ENCODE measurements around the gene ANKRD13D.

DNA sequence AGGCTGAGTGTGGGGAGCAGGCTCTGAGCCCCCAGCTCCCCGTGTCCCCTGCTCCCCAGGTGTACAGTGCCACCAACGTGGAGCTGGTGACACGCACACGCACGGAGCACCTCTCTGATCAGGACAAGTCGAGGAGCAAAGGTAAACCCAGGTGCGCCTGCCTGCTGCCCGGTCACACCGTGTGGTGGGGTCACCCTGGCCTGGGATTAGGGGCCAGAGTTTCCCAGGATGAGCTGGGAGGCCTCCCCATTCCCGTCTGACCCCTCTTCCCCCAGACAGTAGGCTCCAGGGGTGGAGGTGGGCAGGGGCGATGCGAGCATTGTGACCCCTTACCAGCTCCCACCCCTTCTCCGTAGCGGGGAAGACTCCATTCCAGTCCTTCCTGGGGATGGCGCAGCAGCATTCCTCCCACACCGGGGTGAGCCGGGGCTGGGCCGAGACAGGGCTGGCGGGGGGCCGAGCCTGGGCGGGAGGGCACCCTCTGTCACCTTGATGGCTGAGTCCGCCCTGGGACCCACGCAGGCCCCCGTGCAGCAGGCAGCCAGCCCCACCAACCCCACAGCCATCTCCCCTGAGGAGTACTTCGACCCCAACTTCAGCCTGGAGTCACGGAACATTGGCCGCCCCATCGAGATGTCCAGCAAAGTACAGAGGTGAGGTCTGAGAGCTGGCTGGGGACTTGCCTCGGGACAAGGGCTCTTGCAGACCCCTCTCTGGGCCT, 10.5 kb downstream of the ANKRD13D start:
- TF ChIP-seq, protein P1, sequence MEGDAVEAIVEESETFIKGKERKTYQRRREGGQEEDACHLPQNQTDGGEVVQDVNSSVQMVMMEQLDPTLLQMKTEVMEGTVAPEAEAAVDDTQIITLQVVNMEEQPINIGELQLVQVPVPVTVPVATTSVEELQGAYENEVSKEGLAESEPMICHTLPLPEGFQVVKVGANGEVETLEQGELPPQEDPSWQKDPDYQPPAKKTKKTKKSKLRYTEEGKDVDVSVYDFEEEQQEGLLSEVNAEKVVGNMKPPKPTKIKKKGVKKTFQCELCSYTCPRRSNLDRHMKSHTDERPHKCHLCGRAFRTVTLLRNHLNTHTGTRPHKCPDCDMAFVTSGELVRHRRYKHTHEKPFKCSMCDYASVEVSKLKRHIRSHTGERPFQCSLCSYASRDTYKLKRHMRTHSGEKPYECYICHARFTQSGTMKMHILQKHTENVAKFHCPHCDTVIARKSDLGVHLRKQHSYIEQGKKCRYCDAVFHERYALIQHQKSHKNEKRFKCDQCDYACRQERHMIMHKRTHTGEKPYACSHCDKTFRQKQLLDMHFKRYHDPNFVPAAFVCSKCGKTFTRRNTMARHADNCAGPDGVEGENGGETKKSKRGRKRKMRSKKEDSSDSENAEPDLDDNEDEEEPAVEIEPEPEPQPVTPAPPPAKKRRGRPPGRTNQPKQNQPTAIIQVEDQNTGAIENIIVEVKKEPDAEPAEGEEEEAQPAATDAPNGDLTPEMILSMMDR (IDR thresholded peaks at IDR 0.05), result no peak
- TF ChIP-seq POLR2A (IDR thresholded peaks at IDR 0.05), result no peak
